H1 (cell line): ENCODE data around the gene SLC25A26. TPM values are rescaled to one million over a fixed set of nuclear protein-coding genes. Genes with fewer than 3 reads are reported as not detected.

Experiments used
- CTCF ChIA-PET: fragments of 300-600 bp; sonication (Branson Sonifier 250); formaldehyde crosslinking; loops from one replicate; lab custom pipeline; 2021; ENCODE audit not compliant: partially characterized antibody; lab: Charles Lee
- POLR2A ChIA-PET: fragments of 300-600 bp; sonication (Branson Sonifier 250); formaldehyde crosslinking; loops from one replicate; lab custom pipeline; 2021; ENCODE audit warnings: inconsistent platforms; ENCODE audit not compliant: partially characterized antibody; lab: Charles Lee
- DNase-seq, 2 experiments: peaks; one replicate each; pipeline versions ENCODE4 v3.0.0 to v3.0.0-alpha.2; 2010 to 2022; ENCODE audit warnings: low spot score in 2 of 2, low read depth in 1 of 2, mixed read lengths in 1 of 2
- FAIRE-seq: peaks from 2 replicates; lab custom pipeline; 2011; peaks lifted over from hg19 to GRCh38; lab: Jason Lieb, UNC
- H2AFZ ChIP-seq: 2 replicates; pipeline ENCODE4 v1.8.1; 2012; ENCODE audit warnings: low read length, inconsistent platforms
- H2AK5ac ChIP-seq: 2 replicates; pipeline ENCODE4 v1.6.1; 2013; ENCODE audit warnings: low read depth, low read length
- H2BK120ac ChIP-seq: replicated peaks from 2 replicates; pipeline ENCODE3; 2013; ENCODE audit warnings: low read depth, low read length, inconsistent platforms
- H2BK12ac ChIP-seq: 2 replicates; pipeline ENCODE4 v1.6.1; 2013; ENCODE audit warnings: low read depth, low read length
- H2BK15ac ChIP-seq: 2 replicates; pipeline ENCODE4 v1.6.1; 2013; ENCODE audit warnings: low read length
- H2BK20ac ChIP-seq: 2 replicates; pipeline ENCODE4 v1.6.1; 2013; ENCODE audit warnings: low read length
- H2BK5ac ChIP-seq: 2 replicates; pipeline ENCODE4 v1.6.1; 2013; ENCODE audit warnings: low read depth, low read length
- H3K14ac ChIP-seq: 2 replicates; pipeline ENCODE4 v1.6.1; 2013; ENCODE audit warnings: inconsistent platforms; ENCODE audit not compliant: insufficient read length
- H3K18ac ChIP-seq: 2 replicates; pipeline ENCODE4 v1.6.1; 2013; ENCODE audit warnings: low read length; ENCODE audit errors: extremely low read depth
- H3K23ac ChIP-seq: 2 replicates; pipeline ENCODE4 v1.6.1; 2013; ENCODE audit warnings: inconsistent platforms; ENCODE audit not compliant: insufficient read length
- H3K23me2 ChIP-seq: 2 replicates; pipeline ENCODE4 v1.6.1; 2013; ENCODE audit warnings: low read depth, low read length
- H3K27ac ChIP-seq: 2 replicates; pipeline ENCODE4 v1.6.1; 2011; ENCODE audit warnings: low read depth, low read length, inconsistent platforms
- H3K27me3 ChIP-seq, 4 experiments: replicated peaks in 1 of 4; 1 replicate in 1 of 4; 2 replicates in 3 of 4; pipeline versions ENCODE4 v1.6.1 to v1.8.1; 2011 to 2013; ENCODE audit warnings: low read length in 3 of 4, mild to moderate bottlenecking in 3 of 4, inconsistent platforms in 2 of 4, mixed read lengths in 2 of 4, moderate library complexity in 1 of 4; ENCODE audit not compliant: control insufficient read depth in 3 of 4, insufficient read depth in 3 of 4; ENCODE audit errors: extremely low read depth in 1 of 4
- H3K36me3 ChIP-seq, 4 experiments: 2 replicates each; pipeline versions ENCODE4 v1.6.1 to v1.8.1; 2011 to 2013; ENCODE audit warnings: mild to moderate bottlenecking in 4 of 4, low read length in 3 of 4, moderate library complexity in 2 of 4, control low read depth in 1 of 4, inconsistent platforms in 1 of 4; ENCODE audit not compliant: insufficient read depth in 4 of 4, control insufficient read depth in 2 of 4
- H3K4ac ChIP-seq: replicated peaks from 2 replicates; pipeline ENCODE3; 2013; ENCODE audit warnings: low read length, low read depth, mixed read lengths, inconsistent platforms; ENCODE audit not compliant: insufficient read length
- H3K4me1 ChIP-seq, 4 experiments: replicated peaks in 1 of 4; 1 replicate in 1 of 4; 2 replicates in 3 of 4; pipeline versions ENCODE4 v1.6.1 to v1.8.1; 2011 to 2013; ENCODE audit warnings: low read length in 3 of 4, inconsistent platforms in 2 of 4, mixed read lengths in 1 of 4; ENCODE audit not compliant: insufficient read depth in 4 of 4, control insufficient read depth in 3 of 4
- H3K4me2 ChIP-seq, 2 experiments: 2 replicates each; pipeline versions ENCODE4 v1.6.1 to v1.8.1; 2011 to 2013; ENCODE audit warnings: low read depth in 2 of 2, low read length in 2 of 2, control low read depth in 1 of 2, inconsistent platforms in 1 of 2, mild to moderate bottlenecking in 1 of 2; ENCODE audit not compliant: insufficient read depth in 1 of 2
- H3K4me3 ChIP-seq, 4 experiments: fragments of 200-600, 300-600 bp in 1 of 4; sonication (generic), shearing (Covaris generic), sonication (Bioruptor Twin) in 1 of 4; 2 replicates each; pipeline versions ENCODE4 v1.5.1 to v1.8.1; 2011 to 2016; ENCODE audit warnings: low read length in 4 of 4, low read depth in 3 of 4, control low read depth in 2 of 4, inconsistent platforms in 2 of 4, mild to moderate bottlenecking in 2 of 4, mixed read lengths in 1 of 4, moderate library complexity in 1 of 4; ENCODE audit not compliant: insufficient read depth in 2 of 4; ENCODE audit errors: extremely low read depth in 1 of 4
- H3K56ac ChIP-seq: replicated peaks from 2 replicates; pipeline ENCODE3; 2013; ENCODE audit warnings: low read depth, mild to moderate bottlenecking, mixed read lengths, low read length, inconsistent platforms; ENCODE audit not compliant: insufficient read length
- H3K79me1 ChIP-seq: 2 replicates; pipeline ENCODE4 v1.6.1; 2013; ENCODE audit warnings: low read depth, low read length, control low read depth
- H3K79me2 ChIP-seq, 2 experiments: 2 replicates each; pipeline versions ENCODE4 v1.6.1 to v1.8.1; 2012 to 2013; ENCODE audit warnings: low read length in 2 of 2, mild to moderate bottlenecking in 2 of 2, inconsistent platforms in 1 of 2; ENCODE audit not compliant: insufficient read depth in 2 of 2, control insufficient read depth in 1 of 2
- H3K9ac ChIP-seq, 4 experiments: replicated peaks in 1 of 4; 1 replicate in 1 of 4; 2 replicates in 3 of 4; pipeline versions ENCODE4 v1.6.1 to v1.8.1; 2011 to 2013; ENCODE audit warnings: low read depth in 3 of 4, low read length in 3 of 4, control low read depth in 2 of 4, mild to moderate bottlenecking in 2 of 4, moderate library complexity in 2 of 4, inconsistent platforms in 1 of 4; ENCODE audit errors: extremely low read depth in 1 of 4
- H3K9me3 ChIP-seq, 2 experiments: 2 replicates each; pipeline versions ENCODE4 v1.6.1 to v1.8.1; 2012 to 2013; ENCODE audit warnings: mild to moderate bottlenecking in 2 of 2, moderate library complexity in 2 of 2, control low read depth in 1 of 2, inconsistent platforms in 1 of 2, low read depth in 1 of 2, low read length in 1 of 2, mixed read lengths in 1 of 2; ENCODE audit not compliant: insufficient read depth in 2 of 2
- H4K20me1 ChIP-seq, 2 experiments: replicated peaks in 1 of 2; 2 replicates each; pipeline versions ENCODE3 to v1.8.1; 2011 to 2013; ENCODE audit warnings: inconsistent platforms in 2 of 2, low read length in 2 of 2, mild to moderate bottlenecking in 1 of 2; ENCODE audit not compliant: insufficient read depth in 2 of 2, control insufficient read depth in 1 of 2
- H4K5ac ChIP-seq: 2 replicates; pipeline ENCODE4 v1.6.1; 2013; ENCODE audit warnings: low read length, low read depth, mixed read lengths, inconsistent platforms; ENCODE audit not compliant: insufficient read length
- H4K8ac ChIP-seq: 2 replicates; pipeline ENCODE4 v1.8.0; 2013; ENCODE audit warnings: mild to moderate bottlenecking, moderate library complexity, low read length, inconsistent platforms; ENCODE audit not compliant: insufficient read depth; ENCODE audit errors: extremely low read depth
- H4K91ac ChIP-seq: replicated peaks from 2 replicates; pipeline ENCODE3; 2013; ENCODE audit warnings: low read length, mixed read lengths, inconsistent platforms; ENCODE audit not compliant: insufficient read length
- WGBS, 2 experiments: shearing (Covaris generic) in 1 of 2; methylation state at CpG; one replicate each; pipeline versions ENCODE4 v1.1.6 to v1.1.7; 2013 to 2015; ENCODE audit warnings: low lambda C conversion rate in 2 of 2, mixed read lengths in 2 of 2, inconsistent platforms in 1 of 2, low coverage in 1 of 2, missing lambda C conversion rate in 1 of 2; ENCODE audit not compliant: insufficient replicate concordance in 2 of 2, insufficient coverage in 1 of 2, insufficient read length in 1 of 2; ENCODE audit errors: extremely low coverage in 1 of 2, missing lambda C conversion rate in 1 of 2; 5-methylcytosine and 5-hydroxymethylcytosine counted together
- polyA plus RNA-seq, 7 experiments: library from polyadenylated mRNA; depleted of rRNA in 3 of 7; stranded (reverse) in 5 of 7; unstranded in 2 of 7; fragments of >200 nt in 5 of 7; fragments of 200-250 nt in 2 of 7; gene quantifications; 1 replicate in 5 of 7; 2 replicates in 1 of 7; 4 replicates in 1 of 7; pipeline versions ENCODE4 v1.2.1 to v1.2.3, GENCODE V29; 2011 to 2013; ENCODE audit warnings: missing spikeins in 2 of 7, mixed read lengths in 2 of 7
- total RNA-seq: library from RNA; stranded (reverse); fragmentation: NEBNext Ultra II Directional; extraction: Animal tissue kit (Norgen Biotek cat#: 25700); gene quantifications from 2 replicates; pipeline ENCODE4 v1.2.1, GENCODE V29; 2021

The SLC25A26 gene
- total and polyA plus RNA-seq, 2 of the 8 experiments (the other 6 are each of a cell fraction or from before 2014, with no cell fraction given) = 30.0 to 37.0 TPM

DNA sequence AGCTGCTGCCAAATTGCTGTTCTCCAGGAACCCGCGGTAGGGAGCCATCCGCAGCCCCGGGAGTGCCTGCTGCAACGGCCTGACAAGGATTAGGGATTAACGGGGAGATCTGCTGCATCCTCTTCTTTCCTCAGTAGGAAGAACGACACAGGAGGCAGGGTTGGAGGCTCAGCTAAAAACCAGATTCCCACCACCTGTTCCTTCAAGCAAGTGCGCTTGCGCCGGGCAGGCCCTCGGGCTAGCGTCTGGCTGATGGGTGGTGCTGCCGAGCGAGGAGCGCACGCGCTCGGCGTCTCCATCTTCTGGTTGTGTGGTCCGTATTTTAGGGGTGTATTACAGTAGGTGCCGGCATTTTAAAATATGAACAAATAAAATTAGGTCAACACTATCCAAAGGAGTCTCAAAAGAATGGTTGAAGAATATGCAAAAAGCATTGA, 25.4 kb upstream of the SLC25A26 start:
- H3K4ac ChIP-seq = no peak overlapping the region
- H2AFZ ChIP-seq = no peak overlapping the region
- WGBS, 2 experiments = 59% methylated on average over 18 of the region's 21 CpGs; no CpG with 5 or more reads in 1 of the 2 experiments
- H3K18ac ChIP-seq = no peak overlapping the region
- H4K5ac ChIP-seq = no peak overlapping the region
- H2BK15ac ChIP-seq = no peak overlapping the region
- peaks cover 0 to 1% of the 10 kb centered on the region in 2 experiments for H4K20me1 ChIP-seq
- H2BK5ac ChIP-seq = no peak overlapping the region
- peaks cover 0 to 2% (median 0%) of the 10 kb centered on the region in 4 experiments; a peak in 2 of 7 replicates for H3K4me1 ChIP-seq
- H3K9me3 ChIP-seq = no peaks in the 10 kb centered on the region
- H3K36me3 ChIP-seq = no peaks in the 10 kb centered on the region
- H3K9ac ChIP-seq = no peak overlapping the region
- H2BK20ac ChIP-seq = no peak overlapping the region
- H4K91ac ChIP-seq = no peak overlapping the region
- no peak overlapping the region for H2AK5ac ChIP-seq
- no peak overlapping the region for H2BK120ac ChIP-seq
- H3K4me2 ChIP-seq = peak overlapping the region; percentile 2 to 50; a peak in 3 of 4 replicates
- no peak for FAIRE-seq
- H3K27ac ChIP-seq = no peak overlapping the region
- H3K79me2 ChIP-seq = no peaks in the 10 kb centered on the region
- CTCF ChIA-PET = interaction anchor here (0.8 to 2.2 kb wide), 6 partner anchors 10 to 446 kb away, joined by 3 to 5 read pairs (median 3); no protein-coding TSS in a partner anchor
- POLR2A ChIA-PET = no interaction called here
- no peaks in the 10 kb centered on the region; a peak in 1 of 7 replicates for H3K27me3 ChIP-seq
- no peak overlapping the region for H3K23ac ChIP-seq
- no peaks in the 10 kb centered on the region; the same call in 1 of the 2 replicates for H3K79me1 ChIP-seq
- no peak overlapping the region for H4K8ac ChIP-seq
- peak overlapping the region in 3 of 4 experiments; percentile 6 to 26 (median 11); a peak in 1 of 8 replicates for H3K4me3 ChIP-seq
- no peak overlapping the region for H2BK12ac ChIP-seq
- H3K56ac ChIP-seq = no peak overlapping the region
- peak; percentile 47 to 73 for DNase-seq
- H3K14ac ChIP-seq = no peak overlapping the region
- H3K23me2 ChIP-seq = peaks cover 4% of the 10 kb centered on the region
